Fibroblast of mammary gland (primary cell): Measurements from ENCODE around the gene EXTL1.

Experiments
- DNase-seq: peaks from one replicate; pipeline ENCODE4 v3.0.0-alpha.2; 2010; ENCODE audit warnings: low read depth
- H3K4me3 ChIP-seq: 2 replicates; pipeline ENCODE4 v1.5.1; 2011; ENCODE audit warnings: low read depth, mild to moderate bottlenecking, low read length, moderate library complexity; ENCODE audit not compliant: control insufficient read depth
- TF ChIP-seq, protein P1 (sequence below): conservative IDR thresholded peaks from 2 replicates; pipeline ENCODE4 v1.5.1; 2011; ENCODE audit warnings: low read depth, low read length, inconsistent platforms; ENCODE audit not compliant: control insufficient read depth, insufficient read depth

Gene EXTL1

GRCh38 chr1:26035203-26035958 lies 13.8 kb downstream of the EXTL1 start:
- peak overlapping the region; percentile 78 for H3K4me3 ChIP-seq
- TF ChIP-seq, protein P1, sequence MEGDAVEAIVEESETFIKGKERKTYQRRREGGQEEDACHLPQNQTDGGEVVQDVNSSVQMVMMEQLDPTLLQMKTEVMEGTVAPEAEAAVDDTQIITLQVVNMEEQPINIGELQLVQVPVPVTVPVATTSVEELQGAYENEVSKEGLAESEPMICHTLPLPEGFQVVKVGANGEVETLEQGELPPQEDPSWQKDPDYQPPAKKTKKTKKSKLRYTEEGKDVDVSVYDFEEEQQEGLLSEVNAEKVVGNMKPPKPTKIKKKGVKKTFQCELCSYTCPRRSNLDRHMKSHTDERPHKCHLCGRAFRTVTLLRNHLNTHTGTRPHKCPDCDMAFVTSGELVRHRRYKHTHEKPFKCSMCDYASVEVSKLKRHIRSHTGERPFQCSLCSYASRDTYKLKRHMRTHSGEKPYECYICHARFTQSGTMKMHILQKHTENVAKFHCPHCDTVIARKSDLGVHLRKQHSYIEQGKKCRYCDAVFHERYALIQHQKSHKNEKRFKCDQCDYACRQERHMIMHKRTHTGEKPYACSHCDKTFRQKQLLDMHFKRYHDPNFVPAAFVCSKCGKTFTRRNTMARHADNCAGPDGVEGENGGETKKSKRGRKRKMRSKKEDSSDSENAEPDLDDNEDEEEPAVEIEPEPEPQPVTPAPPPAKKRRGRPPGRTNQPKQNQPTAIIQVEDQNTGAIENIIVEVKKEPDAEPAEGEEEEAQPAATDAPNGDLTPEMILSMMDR = no peak
- peak; percentile 86 for DNase-seq

GRCh38 chr1:26035959-26036755 lies 14.6 kb downstream of the EXTL1 start:
- TF ChIP-seq, protein P1 = peak; percentile 78
- DNase-seq = peak; percentile 49
- H3K4me3 ChIP-seq = peak overlapping the region; percentile 78

- H3K4me3 ChIP-seq = no peak overlapping the region
- DNase-seq = no peak
Observed at GRCh38 chr1:26036756-26037281, 15.2 kb downstream of the EXTL1 start.

GRCh38 chr1:26037904-26038303 lies 16.3 kb downstream of the EXTL1 start:
- TF ChIP-seq, protein P1 = no peak
- no peak for DNase-seq
- no peak overlapping the region for H3K4me3 ChIP-seq

More at GRCh38 chr1:26036756-26037281, 15.2 kb downstream of the EXTL1 start:
- TF ChIP-seq, protein P1 = no peak

DNA sequence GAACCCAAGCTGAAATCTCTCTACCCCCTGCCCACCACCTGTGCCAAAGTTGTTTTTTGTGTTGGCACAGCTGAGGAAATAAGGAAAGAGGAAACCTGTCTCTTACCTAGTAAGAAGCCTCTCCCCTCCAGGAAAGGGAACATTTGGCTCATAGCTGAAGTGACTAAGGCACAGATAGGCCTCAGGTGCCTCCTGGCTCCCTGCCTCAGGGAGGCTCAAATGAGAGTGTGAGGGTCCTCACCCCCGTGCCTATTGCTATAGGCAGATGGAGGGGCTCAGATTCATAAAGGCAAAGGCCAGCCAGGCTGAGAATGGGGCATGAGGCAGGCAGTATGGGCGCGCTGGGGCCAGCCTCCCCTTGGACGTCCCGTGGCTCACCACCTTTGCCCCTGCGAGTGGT lies 16.9 kb downstream of the EXTL1 start:
- no peak overlapping the region for H3K4me3 ChIP-seq
- DNase-seq = no peak
- TF ChIP-seq, protein P1 = no peak

GRCh38 chr1:26038904-26039303 lies 17.3 kb downstream of the EXTL1 start:
- TF ChIP-seq, protein P1 = no peak
- DNase-seq = no peak
- H3K4me3 ChIP-seq = no peak overlapping the region
